PC-3 (cell line): ENCODE data around the gene KDM4C. TPM values are rescaled to one million over a fixed set of nuclear protein-coding genes. Genes with fewer than 3 reads are reported as not detected.
A peak's percentile ranks its signal among the peaks of the same experiment; 100 is the strongest.
"Not testable (repeated sequence)": the region's sequence is repeated elsewhere in the genome, so short reads cannot be mapped to it uniquely, and the experiment has no call there.

Source experiments
- ATAC-seq: fragments of 200-7000 bp; cut with Tn5 transposase; 2 replicates; pipeline ENCODE4 v1.9.1; 2020; ENCODE audit warnings: mild to moderate bottlenecking, moderate library complexity
- BruUV-seq: library from RNA; stranded (reverse); fragments of 400-500 nt; replicated peaks from 2 replicates; lab custom pipeline; 2021; lab: Mats Ljungman, UMichigan
- CTCF ChIA-PET: fragments of 300-600 bp; sonication (Branson Sonifier 250); formaldehyde crosslinking; loops from one replicate; lab custom pipeline; 2022; ENCODE audit warnings: antibody characterized with exemption; lab: Charles Lee
- POLR2A ChIA-PET: fragments of 300-600 bp; sonication (Branson Sonifier 250); formaldehyde crosslinking; loops from one replicate; lab custom pipeline; 2022; ENCODE audit warnings: antibody characterized with exemption; ENCODE audit not compliant: unreplicated experiment; lab: Charles Lee
- DNase-seq: peaks from one replicate; pipeline ENCODE4 v3.0.0-alpha.2; 2015
- H2AFZ ChIP-seq: fragments of 300-600 bp; sonication (generic); 2 replicates; pipeline ENCODE4 v1.6.0; 2016; ENCODE audit warnings: antibody characterized with exemption, low read length
- H3F3A ChIP-seq: fragments of 300-600 bp; sonication (generic); one replicate; pipeline ENCODE4 v1.6.0; 2017; ENCODE audit warnings: antibody characterized with exemption, low read length, control low read depth, mild to moderate bottlenecking; ENCODE audit not compliant: unreplicated experiment
- H3K27ac ChIP-seq: fragments of 300-600 bp; sonication (generic); 2 replicates; pipeline ENCODE4 v1.5.1; 2016; ENCODE audit warnings: mild to moderate bottlenecking, low read length
- H3K27me3 ChIP-seq: fragments of 300-600 bp; sonication (generic); 2 replicates; pipeline ENCODE4 v1.6.1; 2016; ENCODE audit warnings: low read length, mixed read lengths
- H3K36me3 ChIP-seq: fragments of 300-600 bp; sonication (generic); 2 replicates; pipeline ENCODE4 v1.6.1; 2016; ENCODE audit warnings: low read depth, mixed run types, low read length, mixed read lengths
- H3K4me1 ChIP-seq: fragments of 300-600 bp; sonication (generic); 2 replicates; pipeline ENCODE4 v1.5.1; 2016; ENCODE audit warnings: low read length; ENCODE audit not compliant: insufficient read depth
- H3K4me2 ChIP-seq: fragments of 300-600 bp; sonication (generic); 2 replicates; pipeline ENCODE4 v1.6.0; 2016; ENCODE audit warnings: low read length
- H3K4me3 ChIP-seq: fragments of 300-600 bp; sonication (generic); 2 replicates; pipeline ENCODE4 v1.5.1; 2016; ENCODE audit warnings: mild to moderate bottlenecking, low read length, mixed read lengths
- H3K79me2 ChIP-seq: fragments of 300-600 bp; sonication (generic); 2 replicates; pipeline ENCODE4 v1.6.1; 2017; ENCODE audit warnings: low read length, mixed read lengths
- H3K9ac ChIP-seq: fragments of 300-600 bp; sonication (generic); 2 replicates; pipeline ENCODE4 v1.6.0; 2016; ENCODE audit warnings: mild to moderate bottlenecking, low read length
- H3K9me2 ChIP-seq: fragments of 300-600 bp; sonication (generic); replicated peaks from 2 replicates; pipeline ENCODE4 v1.6.1; 2016; ENCODE audit warnings: mixed run types, low read length, mixed read lengths
- H3K9me3 ChIP-seq: fragments of 300-600 bp; sonication (generic); 2 replicates; pipeline ENCODE4 v1.6.1; 2016; ENCODE audit warnings: low read length, mixed read lengths
- H4K20me1 ChIP-seq: fragments of 300-600 bp; sonication (generic); 2 replicates; pipeline ENCODE4 v1.6.1; 2016; ENCODE audit warnings: low read length, mixed read lengths
- EZH2 ChIP-seq: fragments of 300-600 bp; sonication (generic); IDR thresholded peaks from one replicate; pipeline ENCODE4 v1.6.1; 2017; ENCODE audit warnings: antibody characterized with exemption, mild to moderate bottlenecking, low read length; ENCODE audit not compliant: unreplicated experiment
- EZH2phosphoT487 ChIP-seq: fragments of 300-600 bp; sonication (generic); IDR thresholded peaks from 2 replicates; pipeline ENCODE4 v1.6.1; 2018; ENCODE audit warnings: mild to moderate bottlenecking, antibody characterized with exemption, low read length, borderline replicate concordance
- intact Hi-C: fragments of 100-400 bp; cut with micrococcal nuclease; formaldehyde crosslinking; loops from 2 replicates; pipeline ENCODE4 v1.9.0; 2023
- total RNA-seq: library from RNA; depleted of rRNA; stranded (reverse); fragments of >200 nt; gene quantifications from 2 replicates; pipeline ENCODE4 v1.2.3, GENCODE V29; 2014
- TF ChIP-seq, protein P1 (sequence below): fragments of 300-600 bp; sonication (generic); conservative IDR thresholded peaks from 2 replicates; pipeline ENCODE4 v1.5.1; 2017; ENCODE audit warnings: antibody characterized with exemption, low read depth, mild to moderate bottlenecking, low read length

KDM4C gene
- total RNA-seq, 1 experiment from 2014 or later: 27.0 TPM

DNA sequence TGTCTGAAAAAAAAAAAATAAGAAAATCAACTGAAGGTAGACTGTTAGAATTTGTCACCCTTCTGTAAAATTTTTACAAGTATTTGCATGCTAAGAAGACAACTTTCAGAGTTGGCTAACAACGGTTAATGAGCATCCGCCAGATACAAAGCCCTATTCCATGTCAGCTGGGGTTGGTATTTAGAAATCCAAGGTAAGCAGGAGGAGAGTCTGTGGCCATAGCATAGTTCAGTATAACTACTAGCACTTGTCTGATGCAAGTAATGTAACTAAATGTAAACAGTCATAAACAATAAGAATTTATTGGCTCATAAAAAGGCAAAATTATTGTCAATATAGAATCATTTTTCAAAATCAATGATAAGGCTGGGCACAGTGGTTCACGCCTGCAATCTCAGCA, 45.7 kb upstream of the KDM4C start:
- POLR2A ChIA-PET: no interaction called here
- Histone ChIP-seq H3K27ac (no peak overlapping the region), H3K79me2 (no peaks in the 10 kb centered on the region), H3K36me3 (no peaks in the 10 kb centered on the region), H3K4me3 (no peak overlapping the region), H3K9me3 (no peaks in the 10 kb centered on the region), H3K27me3 (no peaks in the 10 kb centered on the region), H3F3A (no peaks in the 10 kb centered on the region), H4K20me1 (no peaks in the 10 kb centered on the region), H2AFZ (no peak overlapping the region), H3K9me2 (no peaks in the 10 kb centered on the region), H3K4me1 (peaks cover 5% of the 10 kb centered on the region; the same call in 1 of the 2 replicates), H3K9ac (no peak overlapping the region), H3K4me2 (no peak overlapping the region)
- DNase-seq (no peak), ATAC-seq (no peak)
- TF ChIP-seq, protein P1, sequence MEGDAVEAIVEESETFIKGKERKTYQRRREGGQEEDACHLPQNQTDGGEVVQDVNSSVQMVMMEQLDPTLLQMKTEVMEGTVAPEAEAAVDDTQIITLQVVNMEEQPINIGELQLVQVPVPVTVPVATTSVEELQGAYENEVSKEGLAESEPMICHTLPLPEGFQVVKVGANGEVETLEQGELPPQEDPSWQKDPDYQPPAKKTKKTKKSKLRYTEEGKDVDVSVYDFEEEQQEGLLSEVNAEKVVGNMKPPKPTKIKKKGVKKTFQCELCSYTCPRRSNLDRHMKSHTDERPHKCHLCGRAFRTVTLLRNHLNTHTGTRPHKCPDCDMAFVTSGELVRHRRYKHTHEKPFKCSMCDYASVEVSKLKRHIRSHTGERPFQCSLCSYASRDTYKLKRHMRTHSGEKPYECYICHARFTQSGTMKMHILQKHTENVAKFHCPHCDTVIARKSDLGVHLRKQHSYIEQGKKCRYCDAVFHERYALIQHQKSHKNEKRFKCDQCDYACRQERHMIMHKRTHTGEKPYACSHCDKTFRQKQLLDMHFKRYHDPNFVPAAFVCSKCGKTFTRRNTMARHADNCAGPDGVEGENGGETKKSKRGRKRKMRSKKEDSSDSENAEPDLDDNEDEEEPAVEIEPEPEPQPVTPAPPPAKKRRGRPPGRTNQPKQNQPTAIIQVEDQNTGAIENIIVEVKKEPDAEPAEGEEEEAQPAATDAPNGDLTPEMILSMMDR: no peak
- no peak for TF ChIP-seq EZH2phosphoT487
- TF ChIP-seq EZH2: no peak
- BruUV-seq: no TSS peak
- CTCF ChIA-PET: no interaction called here
- intact Hi-C loops: no loop called here

DNA sequence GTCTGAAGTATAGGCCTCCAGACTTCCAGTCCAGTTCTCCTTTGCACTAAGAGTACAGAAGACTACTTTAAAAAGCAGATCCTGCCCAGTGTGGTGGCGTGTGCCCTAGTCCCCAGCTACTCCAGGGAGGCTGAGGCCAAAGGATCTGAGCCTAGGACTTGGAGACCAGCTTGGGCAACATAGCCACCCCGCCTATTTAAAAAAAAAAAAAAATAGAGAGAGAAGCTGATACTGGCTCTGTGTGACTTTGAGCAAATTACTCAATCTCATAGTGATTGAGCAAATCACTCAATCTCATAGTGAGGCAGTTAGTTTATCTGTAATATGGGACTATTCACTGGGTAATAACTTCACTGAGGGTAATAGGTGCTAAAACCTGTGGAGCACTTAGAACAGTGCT, 43.6 kb upstream of the KDM4C start:
- DNase-seq (no peak), ATAC-seq (no peak)
- Histone ChIP-seq H3F3A (no peaks in the 10 kb centered on the region), H3K27me3 (no peaks in the 10 kb centered on the region), H3K27ac (no peak overlapping the region), H2AFZ (no peak overlapping the region), H3K4me3 (no peak overlapping the region), H3K4me1 (peaks cover 5% of the 10 kb centered on the region; the same call in 1 of the 2 replicates), H3K9ac (no peak overlapping the region), H3K9me2 (no peaks in the 10 kb centered on the region), H3K4me2 (no peak overlapping the region), H3K9me3 (no peaks in the 10 kb centered on the region), H3K36me3 (no peaks in the 10 kb centered on the region), H3K79me2 (no peaks in the 10 kb centered on the region), H4K20me1 (no peaks in the 10 kb centered on the region)
- TF ChIP-seq, protein P1: no peak
- no peak for TF ChIP-seq EZH2phosphoT487
- TF ChIP-seq EZH2: no peak
- ChIA-PET CTCF (no interaction called here), POLR2A (no interaction called here)
- BruUV-seq: no TSS peak
- intact Hi-C loops: no loop called here

DNA sequence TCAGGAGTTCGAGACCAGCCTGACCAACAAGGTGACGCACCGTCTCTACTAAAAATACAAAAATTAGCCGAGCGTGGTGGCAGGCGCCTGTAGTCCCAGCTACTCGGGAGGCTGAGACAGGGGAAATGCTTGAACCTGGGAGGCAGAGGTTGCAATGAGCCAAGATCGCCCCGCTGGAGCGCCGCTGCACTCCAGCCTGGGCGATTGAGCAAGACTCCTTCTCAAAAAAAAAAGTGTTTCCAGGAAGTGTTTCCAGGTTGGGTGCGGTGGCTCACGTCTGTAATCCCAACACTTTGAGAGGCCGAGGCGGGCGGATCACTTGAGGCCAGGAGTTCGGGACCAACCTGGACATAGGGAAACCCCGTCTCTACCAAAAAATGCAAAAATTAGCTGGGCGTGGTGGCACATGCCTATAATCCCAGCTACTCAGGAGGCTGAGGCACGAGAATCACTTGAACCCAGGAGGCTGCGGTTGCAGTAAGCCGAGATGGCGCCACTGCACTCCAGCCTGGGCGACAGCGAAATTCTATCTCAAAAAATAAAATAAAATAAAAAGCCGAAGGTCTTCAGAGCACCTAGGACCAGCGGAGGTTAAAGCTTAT, 42.5 kb upstream of the KDM4C start:
- BruUV-seq, DNase-seq, H3K9me2 ChIP-seq, H4K20me1 ChIP-seq, H3F3A ChIP-seq, H3K27ac ChIP-seq, intact Hi-C loops, H3K27me3 ChIP-seq, H3K9me3 ChIP-seq, ATAC-seq, H3K36me3 ChIP-seq, H3K4me1 ChIP-seq, CTCF ChIA-PET, H3K79me2 ChIP-seq: not testable (repeated sequence)
- POLR2A ChIA-PET: interaction anchor here (0.5 kb wide), 1 partner anchor 368 kb away, joined by 5 read pairs; no protein-coding TSS in a partner anchor
- Histone ChIP-seq H3K9ac (peak overlapping the region; percentile 27; the same call in 1 of the 2 replicates), H3K4me2 (peak overlapping the region; percentile 95), H3K4me3 (peak overlapping the region; percentile 76), H2AFZ (peak overlapping the region; percentile 100)
